A204.1 (cell line): ENCODE data around the gene RHOJ.
"Not testable (repeated sequence)": the region's sequence is repeated elsewhere in the genome, so short reads cannot be mapped to it uniquely, and the experiment has no call there.

ENCODE experiments used
- FAIRE-seq: peaks from 2 replicates; lab custom pipeline; 2012; peaks lifted over from hg19 to GRCh38; lab: Jason Lieb, UNC

Gene RHOJ

GRCh38 chr14:63268771-63269170 lies 64.5 kb downstream of the RHOJ start:
- FAIRE-seq = no peak

GRCh38 chr14:63269561-63270225 lies 65.5 kb downstream of the RHOJ start:
- FAIRE-seq = no peak

- FAIRE-seq = no peak
Measured at GRCh38 chr14:63273129-63273528, 68.9 kb downstream of the RHOJ start.

GRCh38 chr14:63273717-63274655 lies 69.7 kb downstream of the RHOJ start:
- FAIRE-seq = no peak

GRCh38 chr14:63275611-63276010 lies 71.4 kb downstream of the RHOJ start:
- no peak for FAIRE-seq

- no peak for FAIRE-seq
Measured at GRCh38 chr14:63276016-63276415, 71.8 kb downstream of the RHOJ start.

GRCh38 chr14:63276492-63277342 lies 72.5 kb downstream of the RHOJ start:
- FAIRE-seq = peak; percentile 92

GRCh38 chr14:63277591-63278183 lies 73.4 kb downstream of the RHOJ start:
- FAIRE-seq = no peak

- FAIRE-seq = not testable (repeated sequence)
Measured at GRCh38 chr14:63279933-63280332, 75.7 kb downstream of the RHOJ start.

- no peak for FAIRE-seq
Measured at GRCh38 chr14:63282997-63283883, 79.0 kb downstream of the RHOJ start.

GRCh38 chr14:63283884-63284248 lies 79.6 kb downstream of the RHOJ start:
- FAIRE-seq = no peak

- no peak for FAIRE-seq
Measured at GRCh38 chr14:63286071-63286470, 81.8 kb downstream of the RHOJ start.

- no peak for FAIRE-seq
Measured at GRCh38 chr14:63287666-63288483, 83.6 kb downstream of the RHOJ start.

- FAIRE-seq = no peak
Measured at GRCh38 chr14:63288853-63289252, 84.6 kb downstream of the RHOJ start.

GRCh38 chr14:63290741-63291430 lies 86.6 kb downstream of the RHOJ start:
- no peak for FAIRE-seq

- FAIRE-seq = no peak
Measured at GRCh38 chr14:63292805-63293204, 88.6 kb downstream of the RHOJ start.

GRCh38 chr14:63295231-63295685 lies 91.0 kb downstream of the RHOJ start:
- FAIRE-seq = no peak

GRCh38 chr14:63296060-63296563 lies 91.9 kb downstream of the RHOJ start:
- FAIRE-seq = no peak

GRCh38 chr14:63297372-63298063 lies 93.3 kb downstream of the RHOJ start:
- no peak for FAIRE-seq
